RWPE1 (cell line): Measurements from ENCODE around the gene BOD1L1.

Source experiments
- CTCF ChIA-PET: fragments of 350-600 bp; sonication (Branson Sonifier 250); formaldehyde crosslinking; extraction: SDS; loops from one replicate; lab custom pipeline; 2021; lab: Yijun Ruan, JAX
- POLR2A ChIA-PET: fragments of 400-600 bp; formaldehyde crosslinking; extraction: SDS; loops from one replicate; lab custom pipeline; 2020; ENCODE audit warnings: antibody characterized with exemption; ENCODE audit not compliant: low non-redundant PET; lab: Yijun Ruan, JAX
- DNase-seq: peaks from one replicate; pipeline ENCODE4 v3.0.0; 2012; ENCODE audit warnings: low spot score
- H3K27ac ChIP-seq: fragments of 450-650 bp; 2 replicates; pipeline ENCODE4 v1.5.1; 2017
- TF ChIP-seq, protein P1 (sequence below): fragments of 450-650 bp; conservative IDR thresholded peaks from 2 replicates; pipeline ENCODE4 v1.5.1; 2017; ENCODE audit warnings: low read depth, mild to moderate bottlenecking

The BOD1L1 gene

DNA sequence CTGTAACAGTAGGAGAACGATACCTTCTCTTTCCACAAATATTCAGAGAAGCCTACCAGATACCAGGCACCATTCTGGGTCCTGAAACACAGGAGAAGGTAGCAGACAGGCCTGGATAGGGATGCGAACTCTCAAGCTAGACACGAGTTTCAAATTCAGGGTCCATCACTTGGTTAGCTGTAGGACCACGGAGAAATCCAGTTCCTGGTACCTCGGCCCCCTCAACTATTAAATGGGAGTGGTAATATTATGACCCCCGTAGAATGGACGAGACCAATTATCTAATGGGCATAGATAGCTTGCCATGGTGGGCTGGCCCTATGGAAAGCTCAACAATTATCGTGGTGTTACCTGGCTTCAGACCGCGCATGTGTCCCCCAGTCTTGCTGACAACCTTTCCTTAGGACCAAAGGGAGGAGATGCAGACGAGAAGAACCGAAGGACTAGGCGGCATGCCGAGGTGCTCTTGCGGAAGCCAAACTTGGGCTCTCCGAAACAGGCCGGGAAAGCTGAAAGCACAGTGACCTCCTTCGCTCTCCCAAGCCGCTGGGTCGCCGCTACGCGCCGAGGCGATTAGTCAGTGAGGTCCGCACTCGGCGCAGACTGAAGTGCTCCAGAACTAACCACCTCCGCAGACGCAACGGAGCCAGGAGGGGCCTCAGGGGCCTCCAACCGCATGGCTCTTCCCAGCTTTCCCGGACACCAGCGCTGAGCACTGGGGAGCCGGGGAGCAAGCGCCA lies 102.9 kb downstream of the BOD1L1 start:
- TF ChIP-seq, protein P1, sequence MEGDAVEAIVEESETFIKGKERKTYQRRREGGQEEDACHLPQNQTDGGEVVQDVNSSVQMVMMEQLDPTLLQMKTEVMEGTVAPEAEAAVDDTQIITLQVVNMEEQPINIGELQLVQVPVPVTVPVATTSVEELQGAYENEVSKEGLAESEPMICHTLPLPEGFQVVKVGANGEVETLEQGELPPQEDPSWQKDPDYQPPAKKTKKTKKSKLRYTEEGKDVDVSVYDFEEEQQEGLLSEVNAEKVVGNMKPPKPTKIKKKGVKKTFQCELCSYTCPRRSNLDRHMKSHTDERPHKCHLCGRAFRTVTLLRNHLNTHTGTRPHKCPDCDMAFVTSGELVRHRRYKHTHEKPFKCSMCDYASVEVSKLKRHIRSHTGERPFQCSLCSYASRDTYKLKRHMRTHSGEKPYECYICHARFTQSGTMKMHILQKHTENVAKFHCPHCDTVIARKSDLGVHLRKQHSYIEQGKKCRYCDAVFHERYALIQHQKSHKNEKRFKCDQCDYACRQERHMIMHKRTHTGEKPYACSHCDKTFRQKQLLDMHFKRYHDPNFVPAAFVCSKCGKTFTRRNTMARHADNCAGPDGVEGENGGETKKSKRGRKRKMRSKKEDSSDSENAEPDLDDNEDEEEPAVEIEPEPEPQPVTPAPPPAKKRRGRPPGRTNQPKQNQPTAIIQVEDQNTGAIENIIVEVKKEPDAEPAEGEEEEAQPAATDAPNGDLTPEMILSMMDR: no peak
- no peak for DNase-seq
- ChIA-PET POLR2A (no interaction called here), CTCF (no interaction called here)
- H3K27ac ChIP-seq: no peak overlapping the region

DNA sequence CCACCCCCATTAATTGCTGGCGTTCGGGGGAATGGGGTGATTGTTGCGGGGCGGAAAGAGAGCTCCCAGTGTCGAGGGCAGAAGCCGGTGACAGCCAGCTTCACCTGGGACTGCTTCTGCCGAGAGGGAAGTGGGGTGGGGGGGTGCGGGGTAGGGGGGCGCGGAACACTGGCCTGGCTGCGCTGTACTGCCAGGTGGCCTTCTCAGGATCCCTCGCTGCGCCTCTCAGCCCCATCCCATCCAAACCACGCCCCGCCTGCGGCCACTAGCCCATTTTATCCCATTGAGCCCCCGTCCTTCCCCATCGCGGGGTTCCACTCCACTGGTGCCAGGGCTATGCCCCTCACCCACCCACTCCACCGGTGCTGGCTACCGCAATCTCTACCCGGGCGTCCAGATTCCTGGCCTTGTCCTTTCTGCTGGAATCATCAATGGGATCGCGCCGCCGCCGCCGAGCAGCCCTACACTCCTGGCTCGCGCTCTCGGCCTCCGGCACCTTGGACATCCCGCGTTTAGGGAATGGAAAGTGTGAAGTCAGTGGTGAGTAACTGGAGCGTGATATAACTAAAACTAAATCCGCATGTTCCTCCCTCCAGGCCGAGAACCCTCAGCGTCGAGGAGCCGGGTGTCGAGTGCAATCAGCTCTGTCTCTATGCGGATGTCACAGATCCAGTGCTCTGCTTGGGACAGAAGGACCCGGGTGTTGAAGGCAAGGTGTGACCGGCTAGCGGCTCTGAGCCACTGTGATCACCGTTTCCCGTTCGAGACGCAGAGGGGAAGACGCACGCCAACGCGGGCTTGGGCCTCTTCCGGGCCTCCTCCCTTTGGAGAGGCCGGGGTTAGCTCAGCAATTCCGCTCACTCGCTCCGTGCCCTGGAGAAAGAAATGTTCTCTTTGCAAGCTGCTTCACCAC lies 103.7 kb downstream of the BOD1L1 start:
- CTCF ChIA-PET: no interaction called here
- no peak for DNase-seq

DNA sequence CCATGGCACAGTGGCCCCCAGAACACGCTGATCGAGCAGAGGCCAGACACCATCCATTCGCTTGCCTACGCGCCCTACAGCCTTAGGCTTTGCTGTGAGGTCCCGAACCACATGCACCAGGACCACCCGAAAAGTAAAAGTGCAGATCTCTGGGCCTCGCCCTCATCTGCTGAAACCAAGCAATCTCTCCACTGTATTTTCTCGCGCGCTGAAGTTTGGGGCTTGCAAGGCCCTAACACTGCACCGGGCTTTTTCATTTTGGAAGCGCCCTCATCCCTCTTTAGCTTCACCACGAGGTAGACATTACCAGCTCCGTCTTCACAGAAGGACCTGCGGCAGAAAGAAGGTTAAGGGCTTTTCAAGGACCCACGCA lies 104.4 kb downstream of the BOD1L1 start:
- ChIA-PET CTCF (no interaction called here), POLR2A (no interaction called here)
- DNase-seq: no peak
- TF ChIP-seq, protein P1: no peak
- H3K27ac ChIP-seq: no peak overlapping the region

More for the DNA sequence above, 103.7 kb downstream of the BOD1L1 start:
- TF ChIP-seq, protein P1: no peak
- POLR2A ChIA-PET: no interaction called here
- no peak overlapping the region for H3K27ac ChIP-seq

DNA sequence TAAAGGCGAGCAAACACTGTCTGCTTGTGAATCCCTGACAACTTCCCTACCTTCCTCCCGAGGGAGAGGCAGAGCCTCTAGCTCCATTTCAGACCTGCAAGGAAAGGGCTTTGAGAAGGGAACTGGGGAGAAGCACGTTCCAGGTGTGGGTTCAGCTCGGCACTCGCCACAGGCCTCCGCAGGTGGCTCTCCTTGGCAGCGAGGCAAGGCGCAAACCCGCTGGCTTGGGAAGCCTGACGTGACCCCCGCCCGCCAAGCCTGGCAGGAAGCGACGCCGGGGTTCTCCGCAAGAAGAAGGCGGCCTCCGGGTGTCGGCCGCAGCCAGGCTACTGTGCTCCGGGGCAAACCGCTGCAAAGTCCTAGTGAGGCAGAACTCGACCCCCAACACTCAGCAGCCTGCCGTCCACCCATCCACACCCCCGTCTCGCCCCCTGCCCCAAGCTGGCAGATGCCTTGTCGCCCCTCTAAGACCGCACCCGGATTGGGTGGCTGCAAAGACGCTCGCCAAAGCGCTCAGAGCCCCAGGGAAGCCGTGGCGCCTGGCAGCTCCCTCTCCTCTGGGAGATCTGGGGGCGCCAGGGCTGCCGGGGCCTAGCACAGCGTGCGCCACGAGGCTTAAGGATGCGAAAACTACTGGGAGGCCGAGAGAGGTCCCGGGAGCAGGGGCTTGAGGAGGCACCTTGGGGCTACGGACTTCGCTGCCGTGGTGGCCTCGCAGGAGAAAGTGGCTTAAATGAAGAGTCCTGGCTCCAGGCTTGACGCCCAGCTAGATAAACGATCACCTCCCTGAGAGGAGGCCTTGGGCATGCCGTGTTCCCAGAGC lies 105.0 kb downstream of the BOD1L1 start:
- no peak for DNase-seq
- CTCF ChIA-PET: interaction anchor here (0.6 kb wide), 2 partner anchors 24 to 790 kb away, joined by 4 read pairs; no protein-coding TSS in a partner anchor
- no peak overlapping the region for H3K27ac ChIP-seq
- TF ChIP-seq, protein P1: no peak
- POLR2A ChIA-PET: no interaction called here

DNA sequence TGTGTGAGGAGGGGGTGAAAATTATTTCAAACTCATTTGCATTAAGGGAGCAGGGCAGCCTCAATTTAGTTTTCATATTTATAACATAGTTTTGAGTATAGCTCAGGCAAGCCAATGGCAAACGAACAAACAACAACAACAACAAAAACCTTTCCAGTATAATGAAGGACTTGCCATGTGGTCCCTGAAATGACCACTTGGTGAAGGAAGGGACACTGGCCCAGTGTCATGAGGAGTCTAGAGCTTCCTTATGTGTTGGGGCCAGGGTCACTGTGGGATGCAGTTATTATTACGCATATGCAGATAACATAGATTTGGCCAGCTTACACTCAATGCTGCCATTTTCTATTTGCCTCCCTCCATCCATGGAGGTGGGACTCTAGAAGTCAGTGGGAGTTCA lies 106.5 kb downstream of the BOD1L1 start:
- ChIA-PET CTCF (interaction anchor here (0.6 kb wide), 1 partner anchor 12 kb away, joined by 3 read pairs; no protein-coding TSS in a partner anchor), POLR2A (no interaction called here)
- no peak overlapping the region for H3K27ac ChIP-seq
- TF ChIP-seq, protein P1: no peak
- DNase-seq: no peak
